NCI-H82 treated with DMSO at 0.1 percent for 48 hours (cell line): Measurements from ENCODE around the gene PIK3CD.
"Not testable (repeated sequence)": the region's sequence is repeated elsewhere in the genome, so short reads cannot be mapped to it uniquely, and the experiment has no call there.

Source experiments
- DNase-seq: peaks from one replicate; lab custom pipeline; 2025; ENCODE audit not compliant: unreplicated experiment; lab: John Stamatoyannopoulos, UW

PIK3CD gene

DNA sequence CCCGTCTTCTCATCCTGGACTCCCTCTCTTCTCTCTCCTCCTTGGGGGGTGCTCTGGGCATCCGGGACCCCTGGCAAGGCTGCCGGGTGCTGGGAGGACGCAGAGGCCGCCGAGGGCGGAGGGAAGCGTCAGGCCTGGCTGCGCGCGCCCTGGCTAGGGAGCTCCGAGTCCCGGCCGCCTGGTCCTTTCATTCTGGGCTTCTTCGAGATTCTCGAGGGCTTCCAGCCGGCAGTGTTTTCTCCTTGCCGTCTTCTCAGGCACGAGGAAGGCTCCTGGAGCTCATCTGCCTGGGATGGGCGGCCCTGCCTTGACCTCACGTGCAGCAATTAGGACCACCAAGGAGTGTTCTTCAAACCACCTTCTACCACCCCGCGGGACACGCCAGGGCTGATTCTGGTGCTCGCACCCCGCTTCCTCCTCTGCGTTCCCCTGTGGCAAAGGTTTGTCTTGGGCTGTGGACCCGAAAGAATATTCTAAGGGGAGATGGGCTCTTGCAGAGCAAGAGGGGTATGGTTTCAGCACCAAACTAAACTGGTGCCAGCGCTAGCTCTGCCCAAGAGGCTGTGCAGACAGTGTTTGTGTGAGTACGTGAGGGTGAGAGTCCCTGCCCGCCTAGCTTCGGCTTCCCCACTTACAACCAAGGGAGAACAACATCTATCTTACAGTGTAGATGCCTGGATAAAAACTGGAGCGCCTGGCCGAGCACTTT, 36.5 kb downstream of the PIK3CD start:
- no peak for DNase-seq

DNA sequence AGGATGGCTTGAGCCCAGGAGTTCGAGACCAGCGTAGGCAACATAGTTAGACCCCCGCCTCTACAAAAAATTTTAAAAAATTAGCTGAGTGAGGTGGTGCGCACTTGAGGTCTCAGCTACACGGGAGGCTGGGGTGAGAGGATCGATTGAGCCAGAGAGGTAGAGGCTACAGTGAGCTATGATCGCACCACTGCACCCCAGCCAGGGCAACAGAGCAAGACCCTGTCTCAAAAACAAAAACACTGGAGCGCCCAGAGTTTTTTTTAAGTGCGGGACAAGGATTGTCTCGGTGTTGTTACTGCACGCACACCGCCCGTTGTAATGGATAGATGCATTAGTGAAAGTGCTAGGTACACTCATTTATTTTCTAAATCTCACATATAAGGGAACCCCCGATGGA, 37.1 kb downstream of the PIK3CD start:
- no peak for DNase-seq

DNA sequence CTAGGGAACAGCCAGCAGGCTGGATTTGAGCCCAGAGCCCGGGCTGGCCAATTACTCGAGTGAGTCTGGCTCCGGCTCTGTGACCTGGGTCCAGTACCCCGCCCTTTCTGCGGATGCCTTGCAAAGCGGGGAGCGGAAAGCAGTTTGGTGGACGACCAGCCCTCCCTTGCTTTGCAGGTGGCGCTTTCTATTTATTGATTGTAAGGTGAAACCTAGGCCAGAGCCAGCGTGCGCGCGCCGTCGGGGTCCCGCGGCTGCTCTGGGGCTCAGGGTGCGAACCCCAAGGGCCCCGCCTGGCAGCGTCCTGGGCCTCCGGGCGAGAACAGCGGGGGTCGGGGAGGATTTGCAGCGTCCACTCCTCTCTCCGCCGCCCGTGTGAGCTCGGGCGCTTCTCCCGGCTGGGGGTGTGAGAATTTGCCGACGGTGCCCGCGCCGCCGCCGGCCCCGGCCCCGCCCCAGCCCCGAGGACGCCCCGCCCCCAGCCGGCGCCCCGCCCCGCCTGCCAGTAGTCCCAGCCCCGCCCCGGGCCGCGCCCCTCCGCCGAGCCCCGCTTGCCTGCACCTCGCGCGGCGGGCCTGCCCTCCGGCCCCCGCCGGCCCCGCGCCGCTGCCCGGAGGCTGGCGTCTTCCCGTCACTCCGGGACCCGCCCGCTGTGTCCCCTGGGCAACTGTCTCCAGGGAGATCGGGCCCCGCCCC, 37.6 kb downstream of the PIK3CD start:
- DNase-seq: peak; percentile 66

GRCh38 chr1:9689971-9690381, 38.4 kb downstream of the PIK3CD start:
- no peak for DNase-seq

DNA sequence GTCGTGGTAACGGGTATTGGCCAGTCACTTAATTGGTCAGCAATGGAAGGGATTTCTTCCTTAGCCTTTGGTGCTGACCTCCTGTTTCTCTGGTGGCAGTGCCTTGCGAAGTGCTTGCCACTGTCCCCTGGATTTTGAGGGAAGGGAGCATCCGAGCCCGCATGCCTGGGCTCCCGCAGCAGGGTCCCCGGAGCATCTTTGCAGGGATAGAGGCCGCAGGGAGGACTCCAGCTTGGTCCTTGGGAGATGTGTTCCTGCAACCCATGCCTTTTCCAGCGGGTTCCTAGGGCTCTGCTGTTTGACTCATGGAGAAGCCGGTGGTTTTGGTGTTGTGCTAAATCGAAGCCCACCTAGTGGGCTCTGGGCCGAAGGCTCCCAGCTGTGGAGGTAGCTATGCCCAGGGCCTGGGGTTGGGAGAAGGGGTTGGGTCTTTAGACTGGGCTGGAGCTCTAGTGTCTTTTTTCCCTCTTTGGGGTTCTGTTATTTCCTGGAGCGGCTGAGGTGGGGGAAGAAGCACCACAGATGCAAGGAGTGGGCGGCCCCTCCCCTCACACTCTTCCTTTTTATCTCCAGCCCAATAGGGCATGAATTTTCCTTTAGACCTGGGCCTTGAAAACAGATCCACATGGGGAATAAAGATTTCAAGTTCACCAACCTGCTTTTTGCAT, 39.0 kb downstream of the PIK3CD start:
- DNase-seq: no peak

GRCh38 chr1:9691108-9691445, 39.5 kb downstream of the PIK3CD start:
- DNase-seq: no peak

DNA sequence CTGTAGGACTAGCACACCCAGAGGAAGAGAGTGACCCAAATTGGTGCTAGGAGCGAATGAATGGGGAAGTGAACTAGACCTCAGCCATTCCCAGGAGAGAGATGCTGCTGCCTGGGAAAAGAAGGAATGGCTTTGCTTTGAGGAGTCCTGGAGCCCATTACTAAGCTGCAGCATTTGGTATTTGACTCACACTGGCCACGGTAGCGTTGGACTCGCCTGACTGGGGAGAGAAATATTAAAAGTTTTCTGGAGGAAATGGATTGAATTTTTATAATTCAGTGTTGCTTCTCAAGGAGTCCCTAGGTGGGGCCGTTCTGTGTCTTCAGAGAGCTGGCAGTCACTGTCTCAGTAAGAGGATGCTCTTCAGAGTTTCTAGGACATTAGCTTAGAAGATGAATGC, 40.2 kb downstream of the PIK3CD start:
- DNase-seq: no peak

DNA sequence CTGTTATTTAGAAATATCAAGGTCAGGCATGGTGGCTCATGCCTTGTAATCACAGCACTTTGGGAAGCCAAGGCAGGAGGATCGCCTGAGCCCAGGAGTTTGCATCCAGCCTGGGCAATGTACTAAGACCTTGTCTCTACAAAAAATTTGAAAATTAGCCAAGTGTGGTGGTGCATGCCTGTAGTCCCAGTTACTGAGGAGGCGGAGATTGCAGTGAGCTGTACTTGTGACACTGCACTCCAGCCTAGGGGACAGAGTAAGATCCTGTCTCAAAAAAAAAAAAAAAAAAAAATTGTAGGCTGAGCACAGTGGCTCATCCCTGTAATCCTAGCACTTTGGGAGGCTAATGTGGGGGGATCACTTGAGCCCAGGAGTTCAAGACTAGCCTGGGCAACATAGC, 45.3 kb downstream of the PIK3CD start:
- DNase-seq: no peak

GRCh38 chr1:9699361-9699760, 47.8 kb downstream of the PIK3CD start:
- no peak for DNase-seq

- no peak for DNase-seq
Measured at GRCh38 chr1:9700340-9700739, 48.8 kb downstream of the PIK3CD start.

DNA sequence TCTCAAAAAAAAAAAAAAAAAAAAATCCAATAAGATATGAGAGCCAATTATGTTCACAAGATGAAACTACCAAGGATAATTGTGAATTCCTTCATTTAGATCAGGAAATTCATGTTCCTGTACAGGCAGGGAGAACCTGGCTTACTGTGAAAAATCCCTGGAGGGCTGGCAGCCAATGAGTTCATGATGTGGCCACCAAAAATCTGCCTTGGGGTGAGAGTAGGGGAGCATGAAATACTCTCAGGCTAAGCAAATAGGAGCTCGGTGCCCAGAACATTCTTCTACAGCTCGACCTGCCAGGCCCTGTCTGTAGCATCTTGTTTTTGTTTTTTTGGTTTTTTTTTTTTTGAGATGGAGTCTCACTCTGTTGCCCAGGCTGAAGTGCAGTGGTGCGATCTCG, 50.1 kb downstream of the PIK3CD start:
- DNase-seq: no peak

DNA sequence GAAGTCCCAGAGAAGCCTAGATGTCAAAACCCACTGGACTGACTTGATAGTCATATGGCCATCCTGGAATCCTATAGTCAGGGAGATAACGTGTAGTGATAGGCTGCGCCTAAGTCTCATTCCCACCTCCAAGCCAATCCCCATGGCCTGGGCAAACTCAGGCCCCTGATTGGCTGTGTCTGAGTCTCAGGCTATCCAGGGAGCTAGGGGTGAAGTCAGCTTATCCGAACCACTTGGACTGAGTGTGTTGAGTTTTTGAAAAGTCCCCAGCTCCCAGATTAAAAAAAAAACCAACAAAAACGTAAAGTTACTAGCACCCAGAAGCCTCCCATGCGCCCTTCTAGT, 51.6 kb downstream of the PIK3CD start:
- DNase-seq: no peak

DNA sequence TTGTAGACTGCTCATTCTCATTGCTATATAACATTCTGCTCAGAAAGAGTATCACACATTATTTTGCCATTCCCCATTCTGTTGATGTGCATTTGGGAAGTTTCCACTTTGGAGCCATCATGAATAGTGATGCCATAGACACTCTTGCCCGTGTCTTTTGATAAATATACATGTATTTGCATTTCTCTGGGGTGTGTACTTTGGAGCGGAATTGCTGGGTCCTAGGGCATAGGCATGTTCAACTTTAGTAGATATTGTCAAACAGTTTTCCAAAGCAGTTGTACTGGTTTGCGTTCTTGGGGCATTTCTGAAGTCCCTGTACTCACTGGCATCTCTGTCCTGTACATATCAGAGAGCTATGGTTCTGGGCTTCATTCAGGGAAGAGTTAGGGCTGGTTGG, 52.1 kb downstream of the PIK3CD start:
- DNase-seq: no peak

DNA sequence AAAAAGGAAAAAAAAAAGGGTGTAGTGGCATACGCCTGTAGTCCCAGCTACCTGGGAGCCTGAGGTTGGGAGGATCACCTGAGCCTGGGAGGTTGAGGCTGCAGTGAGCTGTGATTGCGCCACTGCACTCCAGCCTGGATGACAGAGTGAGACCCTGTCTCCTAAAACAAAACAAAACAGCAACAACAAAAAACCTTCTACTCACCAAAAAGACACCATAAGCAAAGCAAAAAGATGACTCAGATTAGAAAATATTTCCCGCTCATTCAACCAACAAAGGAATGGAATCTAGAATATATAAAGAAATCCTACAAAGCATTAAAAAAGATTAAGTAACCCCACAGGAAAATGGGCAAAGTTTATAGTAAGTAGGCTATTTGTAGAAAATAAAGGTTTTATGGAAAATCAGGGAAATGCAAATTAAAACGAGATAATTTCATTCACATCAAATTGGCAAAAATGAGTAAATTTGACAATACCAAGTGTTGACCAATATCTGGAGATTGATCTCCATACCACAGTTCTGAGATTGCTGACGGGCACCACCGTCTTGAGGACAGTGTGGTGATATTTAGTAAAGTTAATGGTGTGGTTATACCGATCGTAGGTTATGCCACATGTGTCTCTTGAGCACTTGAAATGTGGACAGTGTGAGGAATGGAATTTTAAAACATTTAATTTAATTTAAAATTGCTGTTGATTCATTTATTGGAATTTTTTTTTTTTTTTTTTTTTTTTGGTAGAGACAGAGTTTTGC, 54.0 kb downstream of the PIK3CD start:
- no peak for DNase-seq

DNA sequence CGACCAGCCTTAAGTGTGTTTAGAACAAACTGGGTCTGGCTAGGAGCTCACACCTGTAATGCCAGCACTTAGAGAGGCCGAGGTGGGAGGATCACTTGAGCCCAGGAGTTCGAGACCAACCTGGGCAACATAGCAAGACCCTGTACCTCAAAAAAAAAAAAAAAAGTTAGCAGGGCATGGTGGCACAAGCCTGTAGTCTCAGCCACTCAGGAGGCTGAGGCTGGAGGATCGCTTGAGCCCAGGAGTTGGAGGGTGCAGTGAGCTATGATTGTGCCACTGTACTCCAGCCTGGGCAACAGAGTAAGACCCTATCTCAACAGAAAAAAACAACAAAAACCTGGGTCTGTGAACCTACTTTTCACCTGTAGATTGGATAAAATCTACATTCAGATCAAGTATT, 54.6 kb downstream of the PIK3CD start:
- no peak for DNase-seq

DNA sequence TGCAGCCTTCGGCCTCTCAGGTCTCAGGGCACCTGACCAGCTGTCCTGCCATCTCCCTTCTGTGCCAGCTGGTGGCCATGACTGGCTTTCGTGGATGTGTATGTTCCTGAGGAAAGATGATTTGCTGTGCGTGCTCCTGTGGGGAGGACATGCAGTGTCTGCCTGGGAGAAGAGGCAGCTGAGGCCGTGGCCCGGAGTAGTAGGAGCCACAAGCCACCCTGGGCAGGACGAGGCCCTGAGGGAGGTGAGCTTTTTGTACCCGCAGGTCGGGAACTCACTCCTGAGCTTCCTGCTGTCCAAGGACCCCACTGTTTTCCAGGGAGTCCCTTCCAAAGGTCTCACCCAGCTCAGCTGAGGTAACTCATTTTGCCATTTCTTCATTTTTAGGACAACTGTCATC, 58.5 kb downstream of the PIK3CD start:
- DNase-seq: no peak

GRCh38 chr1:9711466-9712020, 60.0 kb downstream of the PIK3CD start:
- DNase-seq: no peak

DNA sequence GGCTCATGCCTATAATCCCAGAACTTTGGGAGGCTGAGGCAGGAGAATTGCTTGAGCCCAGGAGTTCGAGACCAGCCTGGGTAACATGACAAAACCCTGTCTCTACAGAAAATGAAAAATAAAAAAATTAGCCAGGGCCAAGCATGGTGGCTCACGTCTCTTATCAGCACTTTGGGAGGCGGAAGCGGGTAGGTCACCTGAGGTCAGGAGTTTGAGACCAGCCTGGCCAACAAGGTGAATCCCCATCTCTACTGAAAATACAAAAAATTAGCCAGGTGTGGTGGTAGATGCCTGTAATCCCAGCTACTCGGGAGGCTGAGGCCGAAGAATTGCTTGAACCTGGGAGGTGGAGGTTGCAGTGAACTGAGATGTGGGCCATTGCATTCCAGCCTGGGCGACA, 61.2 kb downstream of the PIK3CD start:
- DNase-seq: not testable (repeated sequence)

DNA sequence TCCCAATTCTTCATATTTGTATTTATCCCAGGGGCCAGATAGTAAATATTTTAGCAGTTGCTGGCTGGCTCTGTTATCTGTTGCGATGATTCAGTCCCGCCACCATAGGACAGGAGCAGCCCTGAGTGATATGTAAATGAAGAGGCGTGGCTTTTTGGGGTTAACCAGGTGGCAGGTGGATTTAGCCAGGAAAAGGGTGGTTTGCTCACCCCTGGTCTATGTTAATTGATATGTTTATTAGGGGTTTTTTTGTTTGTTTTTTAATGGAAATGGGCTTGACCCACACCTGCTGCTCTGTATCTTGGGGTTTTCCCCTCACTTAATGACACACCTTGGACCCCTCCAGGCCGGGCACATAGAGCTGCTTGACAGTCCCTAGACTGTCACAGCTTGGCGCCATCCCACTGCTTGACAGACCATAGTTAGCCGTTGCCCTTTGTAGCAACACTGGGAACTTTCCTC, 62.8 kb downstream of the PIK3CD start:
- no peak for DNase-seq

DNA sequence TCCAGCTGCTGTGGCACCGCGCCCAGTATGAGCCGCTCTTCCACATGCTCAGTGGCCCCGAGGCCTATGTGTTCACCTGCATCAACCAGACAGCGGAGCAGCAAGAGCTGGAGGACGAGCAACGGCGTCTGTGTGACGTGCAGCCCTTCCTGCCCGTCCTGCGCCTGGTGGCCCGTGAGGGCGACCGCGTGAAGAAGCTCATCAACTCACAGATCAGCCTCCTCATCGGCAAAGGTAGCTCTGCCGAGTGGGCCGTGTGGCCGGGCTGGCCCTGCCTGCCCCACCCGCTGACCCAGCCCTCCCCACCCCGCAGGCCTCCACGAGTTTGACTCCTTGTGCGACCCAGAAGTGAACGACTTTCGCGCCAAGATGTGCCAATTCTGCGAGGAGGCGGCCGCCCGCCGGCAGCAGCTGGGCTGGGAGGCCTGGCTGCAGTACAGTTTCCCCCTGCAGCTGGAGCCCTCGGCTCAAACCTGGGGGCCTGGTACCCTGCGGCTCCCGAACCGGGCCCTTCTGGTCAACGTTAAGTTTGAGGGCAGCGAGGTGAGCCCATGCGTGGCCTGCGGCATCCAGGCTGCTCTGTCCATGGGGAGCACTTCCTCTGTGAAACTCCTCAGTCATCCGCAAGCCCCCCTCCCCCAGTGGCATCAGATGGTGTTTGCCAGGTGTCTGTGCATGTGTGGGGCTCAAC, 64.2 kb downstream of the PIK3CD start:
- no peak for DNase-seq
